ENCODE measurements around the gene RBM10. TPM values are rescaled to one million over a fixed set of nuclear protein-coding genes. Genes with fewer than 3 reads are reported as not detected.

The RBM10 gene
- total and polyA plus RNA-seq, 2 donors (not counting 1 experiment from before 2014, with no cell fraction given): 14.9 to 50.0 TPM

DNA sequence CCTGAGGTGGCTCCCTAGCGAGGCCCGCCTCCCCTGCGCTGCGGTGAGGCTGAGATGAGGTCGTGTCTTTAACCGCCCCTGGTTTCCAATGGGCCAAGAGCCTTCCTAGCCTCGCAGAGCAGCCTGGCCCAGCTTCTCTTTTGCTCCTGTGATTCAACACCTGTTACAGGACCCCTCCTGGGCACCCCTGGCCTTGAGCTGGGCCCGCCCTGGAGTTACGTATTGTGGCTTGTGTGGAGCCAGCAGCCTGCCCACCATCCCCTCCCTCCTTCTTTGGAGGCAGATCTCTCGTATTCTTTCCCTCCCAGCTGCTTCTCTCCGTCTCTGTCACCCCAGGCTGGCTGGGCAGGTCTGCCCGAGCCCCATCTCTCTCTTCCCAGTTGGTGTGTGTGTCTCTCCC is 29.4 kb downstream of the RBM10 start:
- Histone ChIP-seq H2AFZ (ENCODE audit: low read length) (no peak overlapping the region), H3K36me3 (ENCODE audit: control insufficient read depth, insufficient read depth, low read length) (peaks cover 7% of the 10 kb centered on the region), H3K79me2 (ENCODE audit: control insufficient read depth, insufficient read depth, low read length) (no peaks in the 10 kb centered on the region), H4K20me1 (ENCODE audit: control insufficient read depth, extremely low read depth, insufficient read depth, low read length) (no peaks in the 10 kb centered on the region), H3K9ac (ENCODE audit: insufficient read depth, low read length) (no peak overlapping the region), H3K4me1 (ENCODE audit: control insufficient read depth, extremely low read depth, insufficient read depth, low read length) (no peaks in the 10 kb centered on the region), H3K4me3 (replicated peaks in 1 of 4; ENCODE audit: control extremely low read depth in 1 of 4, insufficient read depth in 1 of 4, low read depth in 3 of 4, low read length in 4 of 4) (no peak overlapping the region), H3K4me2 (ENCODE audit: extremely low read depth, insufficient read depth, low read length) (no peak overlapping the region), H3K9me3 (ENCODE audit: control insufficient read depth, insufficient read depth, low read depth, low read length) (no peaks in the 10 kb centered on the region), H3K27me3 (ENCODE audit: control insufficient read depth, insufficient read depth, low read length) (no peaks in the 10 kb centered on the region), H3K27ac (ENCODE audit: insufficient read depth, low read length) (no peak overlapping the region)
- DNase-seq (ENCODE audit: low read depth in 2 of 2): no peak
- no peak for TF ChIP-seq EZH2 (IDR thresholded peaks at IDR 0.05; ENCODE audit: low read length, missing control alignments)
- TF ChIP-seq, protein P1, sequence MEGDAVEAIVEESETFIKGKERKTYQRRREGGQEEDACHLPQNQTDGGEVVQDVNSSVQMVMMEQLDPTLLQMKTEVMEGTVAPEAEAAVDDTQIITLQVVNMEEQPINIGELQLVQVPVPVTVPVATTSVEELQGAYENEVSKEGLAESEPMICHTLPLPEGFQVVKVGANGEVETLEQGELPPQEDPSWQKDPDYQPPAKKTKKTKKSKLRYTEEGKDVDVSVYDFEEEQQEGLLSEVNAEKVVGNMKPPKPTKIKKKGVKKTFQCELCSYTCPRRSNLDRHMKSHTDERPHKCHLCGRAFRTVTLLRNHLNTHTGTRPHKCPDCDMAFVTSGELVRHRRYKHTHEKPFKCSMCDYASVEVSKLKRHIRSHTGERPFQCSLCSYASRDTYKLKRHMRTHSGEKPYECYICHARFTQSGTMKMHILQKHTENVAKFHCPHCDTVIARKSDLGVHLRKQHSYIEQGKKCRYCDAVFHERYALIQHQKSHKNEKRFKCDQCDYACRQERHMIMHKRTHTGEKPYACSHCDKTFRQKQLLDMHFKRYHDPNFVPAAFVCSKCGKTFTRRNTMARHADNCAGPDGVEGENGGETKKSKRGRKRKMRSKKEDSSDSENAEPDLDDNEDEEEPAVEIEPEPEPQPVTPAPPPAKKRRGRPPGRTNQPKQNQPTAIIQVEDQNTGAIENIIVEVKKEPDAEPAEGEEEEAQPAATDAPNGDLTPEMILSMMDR (conservative IDR thresholded peaks at IDR 0.05 in 1 of 2, IDR thresholded peaks at IDR 0.05 in 1 of 2; ENCODE audit: low read depth in 1 of 2, low read length in 2 of 2): no peak

DNA sequence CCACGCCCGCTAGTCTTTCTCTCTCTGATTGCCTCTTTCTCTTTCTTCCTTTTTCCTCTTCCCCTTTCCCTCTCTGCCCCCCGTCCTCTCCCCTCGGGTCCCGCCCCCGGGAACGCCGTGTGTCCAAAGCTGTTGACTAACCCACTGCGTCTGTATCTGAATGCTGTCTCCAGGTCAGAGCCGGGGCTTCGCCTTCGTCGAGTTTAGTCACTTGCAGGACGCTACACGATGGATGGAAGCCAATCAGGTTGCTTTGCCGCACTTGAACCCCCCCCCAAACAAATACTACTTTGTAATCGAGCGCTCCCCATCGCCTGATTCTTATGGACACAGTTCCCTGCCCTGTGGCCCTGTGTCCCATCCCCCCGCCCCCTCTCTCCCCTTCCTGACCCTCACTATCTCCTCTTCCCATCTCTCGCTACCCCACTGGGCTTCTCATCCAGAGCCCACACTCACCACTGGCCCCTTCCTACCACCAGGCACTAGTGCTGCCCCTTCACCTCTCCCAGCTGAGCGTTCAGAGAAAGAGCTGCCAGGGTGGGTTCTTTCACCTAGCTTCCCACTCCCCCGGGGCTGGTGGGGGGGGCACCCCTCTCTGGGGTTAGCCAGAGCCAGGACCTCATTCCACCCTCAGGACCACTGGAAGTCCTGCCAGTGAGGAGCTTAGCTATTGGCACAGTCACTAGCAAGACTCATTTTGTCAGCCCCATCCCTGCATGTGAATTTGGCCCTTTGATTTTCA is 30.0 kb downstream of the RBM10 start:
- Histone ChIP-seq H3K4me1 (ENCODE audit: control insufficient read depth, extremely low read depth, insufficient read depth, low read length) (no peaks in the 10 kb centered on the region), H3K27me3 (ENCODE audit: control insufficient read depth, insufficient read depth, low read length) (no peaks in the 10 kb centered on the region), H3K36me3 (ENCODE audit: control insufficient read depth, insufficient read depth, low read length) (peaks cover 7% of the 10 kb centered on the region), H3K4me2 (ENCODE audit: extremely low read depth, insufficient read depth, low read length) (no peak overlapping the region), H3K9ac (ENCODE audit: insufficient read depth, low read length) (no peak overlapping the region), H4K20me1 (ENCODE audit: control insufficient read depth, extremely low read depth, insufficient read depth, low read length) (no peaks in the 10 kb centered on the region), H3K4me3 (replicated peaks in 1 of 4; ENCODE audit: control extremely low read depth in 1 of 4, insufficient read depth in 1 of 4, low read depth in 3 of 4, low read length in 4 of 4) (no peak overlapping the region), H3K9me3 (ENCODE audit: control insufficient read depth, insufficient read depth, low read depth, low read length) (no peaks in the 10 kb centered on the region), H2AFZ (ENCODE audit: low read length) (no peak overlapping the region), H3K79me2 (ENCODE audit: control insufficient read depth, insufficient read depth, low read length) (no peaks in the 10 kb centered on the region), H3K27ac (ENCODE audit: insufficient read depth, low read length) (no peak overlapping the region)
- no peak for TF ChIP-seq EZH2 (IDR thresholded peaks at IDR 0.05; ENCODE audit: low read length, missing control alignments)
- TF ChIP-seq, protein P1 (conservative IDR thresholded peaks at IDR 0.05 in 1 of 2, IDR thresholded peaks at IDR 0.05 in 1 of 2; ENCODE audit: low read depth in 1 of 2, low read length in 2 of 2): no peak
- DNase-seq (ENCODE audit: low read depth in 2 of 2): no peak

DNA sequence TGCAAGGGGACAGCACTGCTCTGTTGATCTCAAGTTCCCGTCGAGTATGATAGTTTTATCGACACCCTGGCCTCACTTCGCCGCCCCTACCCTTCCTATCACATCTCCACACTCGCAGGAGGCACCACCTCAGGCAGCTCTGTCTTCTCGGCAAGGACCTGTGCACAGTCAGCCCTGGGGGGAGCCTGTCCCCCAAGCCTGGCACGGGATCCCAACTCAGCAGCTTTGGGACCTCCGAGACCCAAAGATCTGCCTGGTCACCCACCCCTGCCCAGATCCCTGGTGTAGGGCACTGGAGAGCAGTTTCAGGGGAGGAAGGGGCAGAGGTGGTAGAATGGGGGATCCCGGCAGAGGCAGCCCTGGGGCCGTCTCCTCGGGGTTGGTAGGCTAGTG is 30.6 kb downstream of the RBM10 start:
- H4K20me1 ChIP-seq (ENCODE audit: control insufficient read depth, extremely low read depth, insufficient read depth, low read length): no peaks in the 10 kb centered on the region
- peaks cover 7% of the 10 kb centered on the region for H3K36me3 ChIP-seq (ENCODE audit: control insufficient read depth, insufficient read depth, low read length)
- H3K9me3 ChIP-seq (ENCODE audit: control insufficient read depth, insufficient read depth, low read depth, low read length): no peaks in the 10 kb centered on the region
- H3K79me2 ChIP-seq (ENCODE audit: control insufficient read depth, insufficient read depth, low read length): no peaks in the 10 kb centered on the region
- no peak overlapping the region for H3K9ac ChIP-seq (ENCODE audit: insufficient read depth, low read length)
- no peak overlapping the region for H3K4me3 ChIP-seq (replicated peaks in 1 of 4; ENCODE audit: control extremely low read depth in 1 of 4, insufficient read depth in 1 of 4, low read depth in 3 of 4, low read length in 4 of 4)
- TF ChIP-seq EZH2 (IDR thresholded peaks at IDR 0.05; ENCODE audit: low read length, missing control alignments): no peak
- TF ChIP-seq, protein P1 (conservative IDR thresholded peaks at IDR 0.05 in 1 of 2, IDR thresholded peaks at IDR 0.05 in 1 of 2; ENCODE audit: low read depth in 1 of 2, low read length in 2 of 2): no peak
- DNase-seq (ENCODE audit: low read depth in 2 of 2): no peak
- no peak overlapping the region for H3K4me2 ChIP-seq (ENCODE audit: extremely low read depth, insufficient read depth, low read length)
- no peaks in the 10 kb centered on the region for H3K4me1 ChIP-seq (ENCODE audit: control insufficient read depth, extremely low read depth, insufficient read depth, low read length)
- H2AFZ ChIP-seq (ENCODE audit: low read length): no peak overlapping the region
- no peak overlapping the region for H3K27ac ChIP-seq (ENCODE audit: insufficient read depth, low read length)
- H3K27me3 ChIP-seq (ENCODE audit: control insufficient read depth, insufficient read depth, low read length): no peaks in the 10 kb centered on the region

All from fibroblast of lung (primary cell).